22Rv1 (cell line): ENCODE data around the gene DHRS3.

ENCODE experiments used
- H3K27ac ChIP-seq: fragments of 450-650 bp; 2 replicates; pipeline ENCODE4 v1.5.1; 2017
- CTCF ChIP-seq: fragments of 450-650 bp; IDR thresholded peaks from 2 replicates; pipeline ENCODE4 v1.5.1; 2017; ENCODE audit warnings: mild to moderate bottlenecking
- ZFX ChIP-seq: fragments of 450-650 bp; IDR thresholded peaks from 2 replicates; pipeline ENCODE4 v1.6.1; 2017; ENCODE audit warnings: antibody characterized with exemption, borderline replicate concordance

Gene DHRS3

DNA sequence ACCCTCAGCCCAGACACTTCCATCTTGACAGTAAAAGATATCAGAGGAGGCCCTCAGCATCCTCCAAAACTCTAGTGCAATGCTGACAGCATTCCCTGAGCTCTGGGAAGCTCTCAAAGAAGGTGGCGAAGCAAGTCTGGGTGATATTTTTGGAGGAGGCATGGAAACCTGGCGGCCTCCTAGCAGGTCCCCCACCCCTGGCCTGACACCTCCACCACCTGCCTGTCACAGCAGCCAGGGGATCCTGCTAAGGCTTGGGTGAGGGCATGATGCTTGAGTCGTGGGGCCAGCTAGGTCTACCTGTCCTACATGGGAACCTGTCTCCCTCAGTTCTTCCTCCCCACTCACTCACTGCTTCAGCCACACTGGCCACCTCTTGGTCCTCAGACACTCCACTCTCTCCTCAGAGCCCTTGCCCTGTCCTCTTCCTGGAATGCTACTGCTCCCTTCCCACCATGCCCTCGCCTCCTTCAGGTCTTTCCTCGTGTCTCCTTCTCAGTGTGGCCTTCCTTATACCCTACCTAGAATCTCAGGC lies 8.5 kb downstream of the DHRS3 start:
- TF ChIP-seq ZFX = no peak
- TF ChIP-seq CTCF = no peak
- H3K27ac ChIP-seq = no peak overlapping the region

DNA sequence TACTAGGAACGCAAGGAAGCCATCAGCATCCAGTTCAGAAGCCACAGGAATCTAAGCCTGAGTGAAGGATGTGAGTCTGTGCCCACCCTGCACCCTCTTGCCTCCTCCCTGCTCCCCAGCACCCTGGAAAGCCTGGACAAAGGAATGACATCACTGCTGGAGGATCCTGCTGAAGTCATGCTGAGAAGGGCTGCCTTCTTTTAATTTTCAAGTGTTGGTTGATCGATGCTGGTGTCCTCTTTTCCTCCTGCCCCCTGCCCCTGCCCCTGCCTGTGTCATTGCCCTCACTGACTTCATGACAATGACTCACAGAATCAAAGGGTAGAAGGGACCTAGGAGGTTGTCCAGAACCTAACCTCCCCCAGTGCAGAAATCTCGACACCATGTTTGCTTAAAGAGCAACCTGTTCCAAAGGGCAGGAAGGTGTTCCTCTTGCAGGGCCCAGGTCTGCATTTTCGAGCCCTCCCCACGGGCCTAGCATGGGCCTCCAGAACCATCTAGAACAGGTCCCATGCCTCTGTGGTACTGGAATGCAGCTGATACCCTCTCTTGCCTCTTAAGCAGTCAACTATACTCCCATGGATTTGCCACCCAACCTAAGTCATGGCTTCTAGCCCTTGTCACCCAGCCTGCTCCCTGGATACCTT lies 9.6 kb downstream of the DHRS3 start:
- H3K27ac ChIP-seq = no peak overlapping the region
- TF ChIP-seq ZFX = no peak
- no peak for TF ChIP-seq CTCF

DNA sequence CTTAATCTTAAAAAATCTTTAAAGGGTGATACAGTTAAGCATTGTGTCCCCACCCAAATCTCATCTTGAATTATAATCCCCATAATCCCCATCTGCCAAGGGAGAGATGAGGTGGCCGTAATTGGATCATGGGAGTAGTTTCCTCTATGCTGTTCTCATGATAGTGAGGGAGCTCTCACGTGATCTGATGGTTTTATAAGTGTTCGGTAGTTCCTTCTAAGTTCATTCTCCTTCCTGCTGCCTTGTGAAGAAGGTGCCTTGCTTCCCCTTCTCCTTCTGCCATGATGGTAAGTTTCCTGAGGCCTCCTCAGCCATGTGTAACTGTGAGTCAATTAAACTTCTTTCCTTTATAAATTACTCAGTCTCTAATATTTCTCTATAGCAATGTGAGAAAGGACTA lies 10.7 kb downstream of the DHRS3 start:
- TF ChIP-seq ZFX = no peak
- no peak overlapping the region for H3K27ac ChIP-seq

GRCh38 chr1:12604986-12605385 lies 13.0 kb downstream of the DHRS3 start:
- TF ChIP-seq CTCF (no peak), ZFX (no peak)
- no peak overlapping the region for H3K27ac ChIP-seq

- no peak for TF ChIP-seq CTCF
- TF ChIP-seq ZFX = no peak
- H3K27ac ChIP-seq = no peak overlapping the region
These were observed 13.7 kb downstream of the DHRS3 start for GRCh38 chr1:12604114-12604874.

DNA sequence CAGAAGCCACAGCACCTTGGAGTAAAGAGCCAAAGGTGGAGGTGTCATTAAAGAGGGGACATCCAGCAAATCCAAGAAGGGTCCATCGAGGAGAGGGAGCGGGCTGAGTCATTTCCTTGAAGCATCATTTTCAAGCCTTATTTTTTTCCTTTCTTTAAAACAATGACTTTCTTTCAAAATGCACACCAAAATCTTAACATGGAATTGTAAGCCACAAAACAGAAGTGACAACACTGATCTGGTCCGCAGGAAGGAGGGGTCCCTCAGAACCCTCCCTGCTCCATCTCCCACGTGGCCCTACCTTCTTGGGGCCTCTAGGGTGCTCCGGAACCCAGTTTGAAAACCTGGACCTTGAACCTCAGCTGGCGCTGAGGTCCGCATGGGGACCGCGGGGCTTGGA lies 14.8 kb downstream of the DHRS3 start:
- H3K27ac ChIP-seq = no peak overlapping the region

GRCh38 chr1:12602659-12603024 lies 15.4 kb downstream of the DHRS3 start:
- no peak overlapping the region for H3K27ac ChIP-seq
- TF ChIP-seq ZFX = no peak
- no peak for TF ChIP-seq CTCF

More for the DNA sequence above, 14.8 kb downstream of the DHRS3 start:
- TF ChIP-seq CTCF = no peak
- no peak for TF ChIP-seq ZFX
